Measurements from ENCODE around the gene CLPTM1L.
"Not testable (repeated sequence)": the region's sequence is repeated elsewhere in the genome, so short reads cannot be mapped to it uniquely, and the experiment has no call there.

- not testable (repeated sequence) for TF ChIP-seq TAF1 (IDR thresholded peaks at IDR 0.05; ENCODE audit: borderline replicate concordance, low read depth, low read length); POLR2AphosphoS5 (IDR thresholded peaks at IDR 0.05; ENCODE audit: low read depth, low read length); POLR2A (IDR thresholded peaks at IDR 0.05; ENCODE audit: low read depth, low read length)
Measured at GRCh38 chr5:1275397-1276391, 69.2 kb downstream of the CLPTM1L start.
